ENCODE data around the gene B3GLCT.

GRCh38 chr13:31276421-31276820, 76.6 kb downstream of the B3GLCT start:
- TF ChIP-seq, protein P1, sequence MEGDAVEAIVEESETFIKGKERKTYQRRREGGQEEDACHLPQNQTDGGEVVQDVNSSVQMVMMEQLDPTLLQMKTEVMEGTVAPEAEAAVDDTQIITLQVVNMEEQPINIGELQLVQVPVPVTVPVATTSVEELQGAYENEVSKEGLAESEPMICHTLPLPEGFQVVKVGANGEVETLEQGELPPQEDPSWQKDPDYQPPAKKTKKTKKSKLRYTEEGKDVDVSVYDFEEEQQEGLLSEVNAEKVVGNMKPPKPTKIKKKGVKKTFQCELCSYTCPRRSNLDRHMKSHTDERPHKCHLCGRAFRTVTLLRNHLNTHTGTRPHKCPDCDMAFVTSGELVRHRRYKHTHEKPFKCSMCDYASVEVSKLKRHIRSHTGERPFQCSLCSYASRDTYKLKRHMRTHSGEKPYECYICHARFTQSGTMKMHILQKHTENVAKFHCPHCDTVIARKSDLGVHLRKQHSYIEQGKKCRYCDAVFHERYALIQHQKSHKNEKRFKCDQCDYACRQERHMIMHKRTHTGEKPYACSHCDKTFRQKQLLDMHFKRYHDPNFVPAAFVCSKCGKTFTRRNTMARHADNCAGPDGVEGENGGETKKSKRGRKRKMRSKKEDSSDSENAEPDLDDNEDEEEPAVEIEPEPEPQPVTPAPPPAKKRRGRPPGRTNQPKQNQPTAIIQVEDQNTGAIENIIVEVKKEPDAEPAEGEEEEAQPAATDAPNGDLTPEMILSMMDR (IDR thresholded peaks at IDR 0.05): no peak
- TF ChIP-seq POLR2A (IDR thresholded peaks at IDR 0.05): no peak

All from breast epithelium (tissue), 3 donors.